RCC 7860 (cell line): ENCODE results near the gene SNAI3.

Experiments used
- DNase-seq: peaks from one replicate; pipeline ENCODE4 v3.0.0-alpha.2; 2015; ENCODE audit warnings: low spot score
- FAIRE-seq: peaks from 2 replicates; lab custom pipeline; 2012; peaks lifted over from hg19 to GRCh38; lab: Jason Lieb, UNC

Gene SNAI3

GRCh38 chr16:88691924-88692560, 5.7 kb upstream of the SNAI3 start:
- FAIRE-seq: no peak
- no peak for DNase-seq

DNA sequence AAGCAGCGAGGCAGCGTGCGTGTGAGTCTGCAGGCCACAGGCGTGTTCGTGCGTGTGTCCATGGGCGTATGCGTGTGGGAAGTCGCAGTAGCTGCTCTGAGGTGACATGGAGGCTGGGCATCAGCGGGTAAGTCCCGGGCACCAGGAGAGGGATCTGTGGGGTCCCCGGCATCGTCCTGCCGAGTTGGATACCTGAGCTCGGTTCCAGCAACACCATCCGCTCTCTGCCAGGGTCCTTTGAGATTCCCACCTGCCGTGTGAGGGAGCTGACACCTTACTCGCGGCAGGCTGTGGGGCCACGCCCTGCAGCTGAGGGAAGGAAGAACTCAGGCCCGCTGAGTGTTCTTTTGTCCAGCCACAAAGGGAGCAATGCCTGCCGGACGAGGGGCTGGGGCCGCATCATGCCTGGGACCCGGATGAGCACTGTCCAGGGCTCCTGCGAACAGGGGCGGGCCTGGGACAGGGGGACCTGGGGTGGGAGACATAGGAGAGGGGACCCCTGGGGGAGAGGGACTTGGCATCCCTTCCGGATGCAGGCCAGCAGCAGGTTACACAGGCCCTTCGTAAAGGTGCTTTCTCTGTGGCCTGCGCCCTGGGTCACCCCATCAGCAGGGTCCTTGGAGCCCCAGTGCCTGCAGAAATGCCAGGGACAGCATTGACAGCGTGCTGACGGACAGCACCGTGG, 5.0 kb upstream of the SNAI3 start:
- no peak for DNase-seq
- no peak for FAIRE-seq

DNA sequence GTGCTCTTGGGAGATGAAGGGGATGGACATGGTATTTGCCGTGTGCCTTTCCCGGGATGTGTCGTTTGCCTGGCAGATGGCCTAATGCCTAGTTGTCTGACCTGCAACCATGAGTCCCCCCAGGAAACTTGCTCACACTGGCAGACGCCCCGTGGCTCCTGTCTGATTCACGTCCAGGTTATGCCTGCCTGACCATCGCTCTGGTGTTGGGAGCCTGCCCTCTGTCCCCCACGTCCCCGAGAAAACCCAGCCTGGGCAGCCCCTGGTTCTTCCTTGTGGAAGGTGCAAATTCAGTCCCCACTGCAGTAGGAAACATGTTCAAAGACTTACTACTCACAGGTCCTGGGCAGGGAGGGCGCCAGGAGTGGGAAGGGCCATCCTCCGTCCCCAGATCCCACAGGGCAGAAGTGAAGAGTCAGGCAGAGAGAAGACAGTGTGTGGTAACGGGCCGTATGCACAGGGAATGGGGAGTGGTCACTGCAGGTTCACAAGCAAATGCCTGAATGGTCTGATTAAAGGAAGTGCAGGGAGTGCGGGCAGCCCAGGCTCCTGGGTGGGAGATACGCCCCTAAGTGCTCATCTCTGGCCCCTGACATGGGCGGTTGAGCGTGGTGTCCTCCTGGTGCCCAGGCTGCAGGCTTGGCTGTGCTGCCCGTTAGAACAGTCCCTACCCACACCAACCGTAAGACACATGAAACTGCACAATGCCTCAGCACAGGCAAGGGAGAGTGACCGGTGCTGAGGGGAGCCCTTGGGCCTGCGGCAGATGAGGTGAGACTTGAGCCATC, 4.2 kb upstream of the SNAI3 start:
- DNase-seq (no peak), FAIRE-seq (no peak)

DNA sequence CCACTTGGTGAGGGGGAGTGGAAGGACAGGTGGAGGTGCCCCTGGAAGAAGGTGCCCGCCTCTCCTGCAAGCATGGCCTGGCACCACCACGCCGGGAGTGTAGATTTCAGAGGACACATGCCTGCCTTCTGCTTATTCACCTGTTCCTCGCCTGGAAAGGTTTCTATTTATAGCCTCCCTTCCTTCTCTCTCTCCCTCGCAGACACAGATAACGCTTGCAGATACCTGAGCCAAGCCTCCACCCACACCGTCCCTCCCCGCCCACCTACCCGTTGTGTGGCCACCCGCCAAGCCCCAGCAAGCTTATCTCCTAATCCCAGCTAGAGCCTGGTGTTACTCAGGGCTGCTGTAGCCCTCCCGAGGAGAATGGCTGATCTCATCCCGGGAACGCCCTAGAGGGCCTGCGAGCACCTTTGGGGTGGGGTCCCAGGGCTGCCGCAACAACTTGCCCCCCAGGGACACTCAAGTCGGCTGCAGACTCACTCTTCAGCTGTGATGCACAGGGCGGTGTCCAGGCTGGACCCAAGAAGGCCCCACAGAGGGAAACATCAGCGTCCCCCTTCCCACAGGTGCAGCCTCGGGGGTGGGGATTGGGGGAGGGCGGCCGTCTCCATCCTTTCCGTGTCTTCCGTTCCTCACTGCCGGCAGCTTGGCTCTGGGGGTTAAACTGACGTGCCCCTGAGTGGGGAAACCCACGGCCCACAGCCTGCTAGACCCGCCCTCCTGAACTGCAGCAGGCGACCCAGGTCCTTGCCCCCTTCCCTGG, 1.9 kb upstream of the SNAI3 start:
- DNase-seq (no peak), FAIRE-seq (no peak)

GRCh38 chr16:88687676-88688012, 1.3 kb upstream of the SNAI3 start:
- FAIRE-seq (no peak), DNase-seq (no peak)

DNA sequence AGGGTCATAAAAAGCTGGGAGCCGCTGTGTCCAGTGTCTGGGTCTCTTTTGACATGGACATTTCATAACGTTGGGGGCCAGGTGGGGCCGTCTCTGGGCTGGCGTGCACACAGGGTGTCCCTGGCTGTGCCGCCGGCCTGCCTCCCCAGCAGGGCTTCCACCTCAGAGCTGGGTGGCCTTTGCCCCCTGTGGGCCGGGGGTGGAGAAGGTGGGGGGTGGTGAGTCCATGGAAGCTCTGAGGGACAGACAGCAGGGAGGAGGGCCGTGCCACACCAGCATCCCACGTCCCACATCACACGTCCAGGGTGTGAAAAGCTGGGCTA, 908 bp upstream of the SNAI3 start:
- DNase-seq: no peak
- FAIRE-seq: no peak

GRCh38 chr16:88686062-88686438, 257 bp downstream of the SNAI3 start:
- FAIRE-seq (no peak), DNase-seq (no peak)

GRCh38 chr16:88685156-88686061, 898 bp downstream of the SNAI3 start:
- no peak for DNase-seq
- FAIRE-seq: no peak

GRCh38 chr16:88684569-88685155, 1.6 kb downstream of the SNAI3 start:
- FAIRE-seq (no peak), DNase-seq (no peak)

DNA sequence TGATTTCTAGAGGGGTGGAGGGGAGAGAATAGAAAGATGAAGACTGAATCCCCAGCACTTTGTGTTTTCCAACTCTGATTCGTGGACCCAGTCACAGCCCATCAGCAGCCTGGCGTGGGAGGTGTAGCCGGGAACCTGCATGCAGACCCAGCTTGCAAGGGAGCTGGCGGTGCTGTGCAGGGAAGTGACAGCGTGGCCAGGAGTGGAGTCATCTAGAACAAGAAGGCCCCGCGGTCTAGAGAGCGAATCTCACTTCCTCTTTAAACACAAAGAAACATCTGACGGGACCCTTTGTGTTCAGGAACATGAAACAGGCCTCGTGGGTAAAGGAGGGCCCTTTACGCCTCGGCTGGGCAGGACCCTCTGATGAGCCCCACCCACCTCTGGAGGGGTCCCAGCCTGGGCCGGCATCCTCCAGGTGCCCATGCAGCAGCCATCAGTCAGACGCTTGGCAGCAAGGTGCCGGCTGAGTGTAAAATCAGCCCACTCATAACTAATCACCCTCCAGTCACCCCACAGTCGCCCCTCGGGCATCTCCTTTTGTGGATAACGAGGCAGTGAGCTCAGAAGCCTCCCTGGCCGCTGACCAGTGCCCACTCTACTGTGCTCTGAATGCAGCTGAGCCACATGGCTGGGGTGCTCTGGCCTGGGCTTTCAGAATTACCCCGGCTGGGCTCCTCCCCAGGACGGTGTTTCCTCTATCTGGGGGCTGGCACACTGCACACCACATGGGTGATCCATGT, 4.4 kb downstream of the SNAI3 start:
- DNase-seq (no peak), FAIRE-seq (no peak)

GRCh38 chr16:88681084-88681680, 5.1 kb downstream of the SNAI3 start:
- DNase-seq: no peak
- no peak for FAIRE-seq

- DNase-seq (no peak), FAIRE-seq (no peak)
These were observed 5.7 kb downstream of the SNAI3 start for GRCh38 chr16:88680554-88681083.

GRCh38 chr16:88678224-88678979, 7.9 kb downstream of the SNAI3 start:
- FAIRE-seq: no peak

DNA sequence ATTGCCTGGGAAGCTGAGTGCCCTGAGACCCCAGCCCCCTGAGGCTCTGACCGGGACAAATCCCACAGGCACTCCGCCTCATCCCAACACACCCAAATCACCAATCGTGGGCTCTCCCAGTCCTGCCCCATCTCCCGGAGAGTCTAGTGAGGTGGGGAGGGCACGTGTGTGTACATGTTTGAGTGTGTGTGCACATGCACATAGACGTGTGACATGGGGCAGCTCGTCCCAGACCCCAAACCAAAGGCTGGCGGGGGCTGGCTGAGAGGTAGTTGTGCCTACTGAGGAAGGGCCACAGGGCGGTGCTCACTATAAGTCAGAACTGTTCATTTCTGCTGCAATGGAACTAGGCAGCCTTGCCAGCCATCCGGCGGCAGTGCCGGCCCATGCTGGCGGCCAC, 8.6 kb downstream of the SNAI3 start:
- no peak for FAIRE-seq
- DNase-seq: no peak

More at GRCh38 chr16:88678224-88678979, 7.9 kb downstream of the SNAI3 start:
- DNase-seq: no peak

DNA sequence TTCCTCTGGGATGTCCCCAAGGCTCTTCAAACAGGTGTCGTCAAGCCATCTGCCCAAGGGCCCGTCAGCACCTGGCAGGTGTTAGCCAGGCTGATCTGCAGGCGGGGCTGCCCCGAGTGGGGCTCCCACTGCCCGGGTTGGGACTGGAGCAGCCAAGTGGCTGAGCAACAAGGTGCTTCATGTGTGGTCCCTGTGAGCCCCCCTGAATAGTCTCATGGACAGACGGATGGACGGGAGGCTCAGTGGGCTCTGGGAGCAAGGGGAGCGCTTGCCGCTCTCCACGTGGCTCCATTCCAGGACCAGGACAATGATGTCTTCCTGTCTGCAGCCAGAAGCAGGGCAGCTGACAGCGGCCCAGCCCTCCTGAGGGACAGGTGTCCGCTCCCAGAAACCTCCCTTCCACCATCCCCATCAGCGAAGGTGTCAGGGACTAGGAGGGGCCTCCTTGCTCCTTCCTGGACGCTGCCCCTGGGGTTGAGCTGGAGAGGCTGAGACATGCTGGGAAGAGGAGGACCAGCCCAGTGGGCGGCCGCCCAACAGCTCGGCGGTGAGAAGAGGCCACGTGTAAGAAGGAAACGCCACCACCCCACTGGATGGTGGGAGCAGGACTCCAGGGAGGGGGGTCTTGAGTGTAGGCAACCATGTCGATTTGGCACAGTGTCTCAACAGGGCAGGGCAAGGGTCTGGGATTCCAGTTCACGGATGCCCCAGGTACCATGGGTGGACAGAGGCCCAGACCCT, 9.6 kb downstream of the SNAI3 start:
- no peak for FAIRE-seq
- DNase-seq: no peak

DNA sequence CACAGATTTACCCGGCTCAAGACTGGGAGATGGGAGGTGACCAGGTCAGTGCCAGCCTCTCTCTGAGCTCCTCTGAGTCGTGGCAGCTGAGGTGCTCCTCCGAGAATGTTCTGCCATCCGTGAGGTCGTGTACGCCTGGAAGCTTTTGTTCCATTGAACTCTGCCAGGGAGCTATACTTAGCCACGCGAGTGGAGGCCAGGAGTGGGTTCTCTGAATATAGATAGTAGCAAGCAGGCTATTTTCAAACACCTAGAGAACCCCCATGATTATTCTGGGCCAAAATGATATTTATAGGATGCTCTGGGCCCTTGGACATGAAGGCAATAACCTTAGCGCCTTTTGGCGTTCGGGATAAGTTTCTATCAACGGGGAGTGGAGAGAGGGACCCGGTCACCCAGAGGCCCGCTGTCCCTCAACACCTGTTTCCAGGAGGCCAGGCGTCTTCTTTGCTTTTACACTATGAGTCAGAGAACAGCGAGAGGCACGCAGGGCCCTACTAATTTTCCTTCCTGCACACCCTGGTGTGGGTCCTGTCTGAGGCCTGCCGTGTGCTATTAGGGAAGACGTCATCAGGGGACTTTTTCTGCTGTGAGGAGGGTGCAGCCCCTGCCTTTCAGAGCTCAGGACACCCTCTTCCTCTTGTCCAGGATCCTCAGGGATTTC, 12.5 kb downstream of the SNAI3 start:
- FAIRE-seq (no peak), DNase-seq (no peak)

GRCh38 chr16:88672776-88673175, 13.5 kb downstream of the SNAI3 start:
- no peak for FAIRE-seq
- no peak for DNase-seq
